HPDE6-E6E7 (cell line): ENCODE results near the gene MRM1.
"Not testable (repeated sequence)": the region's sequence is repeated elsewhere in the genome, so short reads cannot be mapped to it uniquely, and the experiment has no call there.

ENCODE experiments used
- DNase-seq: peaks from one replicate; pipeline ENCODE4 v3.0.0; 2011; ENCODE audit warnings: missing footprints; ENCODE audit errors: extremely low spot score

The MRM1 gene

DNA sequence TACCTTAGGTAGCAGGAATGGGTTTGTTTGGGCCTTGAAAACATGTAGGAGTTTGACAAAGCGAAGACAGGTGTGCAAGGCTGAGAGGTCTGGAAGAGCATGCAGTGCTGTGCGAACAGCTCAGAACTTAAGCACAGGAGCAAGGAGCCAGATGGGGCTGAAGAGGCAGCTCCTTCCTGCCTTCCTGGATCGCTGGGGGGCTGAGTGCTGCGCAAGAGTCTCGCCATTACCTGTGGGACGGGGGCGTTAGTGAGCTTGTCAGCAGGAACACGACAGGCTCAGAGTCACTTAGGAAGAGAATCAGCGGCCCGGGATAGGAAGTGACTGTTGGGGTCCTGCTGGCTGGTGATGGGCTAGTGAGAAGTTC, 464 bp upstream of the MRM1 start:
- DNase-seq = no peak

DNA sequence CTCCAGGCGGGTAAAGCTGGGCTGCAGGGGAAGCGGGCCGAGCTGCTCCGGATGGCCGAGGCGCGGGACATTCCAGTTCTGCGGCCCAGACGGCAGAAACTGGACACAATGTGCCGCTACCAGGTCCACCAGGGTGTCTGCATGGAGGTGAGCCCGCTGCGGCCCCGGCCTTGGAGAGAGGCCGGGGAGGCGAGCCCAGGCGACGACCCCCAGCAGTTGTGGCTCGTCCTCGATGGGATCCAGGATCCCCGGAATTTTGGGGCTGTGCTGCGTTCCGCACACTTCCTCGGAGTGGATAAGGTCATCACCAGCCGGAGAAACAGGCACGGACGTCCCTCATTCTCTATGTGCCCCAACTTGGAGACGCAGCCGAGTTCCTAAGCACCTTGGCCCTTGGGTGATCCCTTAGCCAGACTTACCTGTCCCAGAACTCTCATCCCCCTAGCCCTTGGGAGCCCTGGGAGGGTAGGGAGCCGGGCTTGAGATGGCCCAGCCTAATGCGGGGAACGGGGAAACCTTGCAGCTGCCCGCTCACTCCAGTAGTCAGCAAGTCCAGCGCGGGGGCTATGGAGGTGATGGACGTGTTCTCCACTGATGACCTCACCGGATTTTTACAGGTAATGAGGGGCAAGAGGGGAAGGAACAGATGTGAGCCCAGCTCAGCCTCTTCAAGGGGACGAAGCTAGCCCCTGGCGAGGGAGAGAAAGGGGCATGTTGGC, 806 bp downstream of the MRM1 start:
- DNase-seq = no peak

DNA sequence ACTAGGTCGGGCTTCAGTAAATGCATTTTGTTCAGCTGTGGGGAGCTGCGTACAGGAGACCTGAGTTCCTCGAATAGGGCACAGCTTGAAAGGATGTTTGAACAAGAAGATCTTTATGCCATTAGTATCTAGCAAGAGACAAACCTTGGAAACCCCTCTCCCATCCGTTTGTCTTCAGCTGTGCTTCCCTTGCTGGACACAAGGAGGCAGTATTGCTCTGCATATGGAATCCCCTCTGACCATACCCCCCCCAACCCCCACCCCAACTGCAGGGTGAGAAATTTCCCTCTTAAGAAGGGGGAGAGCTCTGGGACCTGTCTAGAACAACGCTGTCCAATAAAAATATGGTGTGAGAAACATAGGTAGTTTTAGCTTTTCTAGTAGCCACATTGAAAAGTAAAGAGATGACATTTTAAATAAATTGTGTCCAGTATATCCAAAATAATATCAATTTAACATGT, 1.6 kb downstream of the MRM1 start:
- peak; percentile 55 for DNase-seq

DNA sequence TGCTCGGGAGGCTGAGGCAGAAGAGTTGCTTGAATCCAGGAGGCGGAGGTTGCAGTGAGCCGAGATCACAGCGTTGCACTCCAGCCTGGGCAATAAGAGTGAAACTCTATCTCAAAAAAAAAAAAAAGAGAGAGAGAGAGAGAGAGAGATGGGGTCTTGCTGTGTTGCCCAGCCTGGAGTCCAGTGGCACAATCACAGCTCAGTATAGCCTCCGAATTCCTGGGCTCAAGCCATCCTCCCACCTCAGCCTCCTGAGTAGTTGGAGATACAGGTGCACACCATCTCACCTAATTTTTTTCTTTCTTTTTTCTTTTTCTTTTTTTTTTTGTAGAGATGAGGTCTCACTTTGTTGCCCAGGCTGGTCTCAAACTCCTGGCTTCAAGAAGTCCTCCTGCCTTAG, 3.6 kb downstream of the MRM1 start:
- not testable (repeated sequence) for DNase-seq

DNA sequence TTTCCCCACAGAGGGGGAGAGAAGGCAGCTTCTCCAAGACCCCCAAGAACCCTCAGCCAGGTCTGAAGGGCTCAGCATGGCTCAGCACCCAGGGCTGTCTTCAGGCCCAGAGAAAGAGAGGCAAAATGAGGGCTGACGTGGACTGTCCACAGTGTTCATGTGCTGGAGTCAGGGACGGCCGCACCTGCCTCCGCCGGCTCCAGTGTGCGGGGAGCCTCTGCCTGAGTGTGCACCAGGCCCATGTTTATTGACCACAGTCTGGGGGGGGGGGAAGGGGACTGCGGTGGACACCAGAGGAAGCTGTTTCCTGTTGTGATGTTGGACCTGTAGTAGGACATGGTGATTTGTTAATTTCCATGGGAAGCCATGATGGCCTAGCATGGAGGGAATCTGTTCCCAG, 6.9 kb downstream of the MRM1 start:
- DNase-seq = no peak

DNA sequence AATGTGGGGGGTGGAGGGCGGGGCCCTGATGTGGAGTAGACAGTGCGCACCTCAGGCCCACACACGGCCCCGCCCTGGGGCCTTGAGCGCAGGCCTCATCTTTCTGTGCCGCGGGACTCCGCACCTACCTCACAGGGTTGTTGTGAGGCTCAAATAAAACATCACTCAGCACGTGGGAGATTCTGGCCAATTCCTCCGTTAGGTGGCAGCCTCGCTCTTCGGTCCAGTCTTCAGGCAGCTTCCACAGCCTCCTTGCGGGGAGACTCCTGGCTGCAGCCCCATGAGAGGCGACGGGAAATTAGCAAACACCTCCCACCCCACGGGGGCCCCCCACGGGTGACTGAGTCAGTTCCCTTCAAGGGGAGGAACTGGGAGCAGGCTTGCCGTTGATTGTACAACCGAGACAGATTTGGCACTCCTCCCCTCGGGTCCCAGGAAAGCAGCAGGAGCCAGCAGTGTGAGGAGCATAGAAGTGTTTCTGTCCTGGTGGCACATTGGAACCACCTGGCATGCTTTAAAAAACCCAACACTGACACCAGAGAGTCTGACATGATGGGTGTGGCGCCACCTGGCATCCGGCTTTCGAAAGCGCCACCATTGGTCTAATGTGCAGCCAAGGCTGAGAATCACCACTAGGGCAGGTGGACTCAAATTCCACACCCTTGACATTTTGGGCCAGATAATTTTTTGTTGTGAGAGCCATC, 7.6 kb downstream of the MRM1 start:
- peak; percentile 72 for DNase-seq

DNA sequence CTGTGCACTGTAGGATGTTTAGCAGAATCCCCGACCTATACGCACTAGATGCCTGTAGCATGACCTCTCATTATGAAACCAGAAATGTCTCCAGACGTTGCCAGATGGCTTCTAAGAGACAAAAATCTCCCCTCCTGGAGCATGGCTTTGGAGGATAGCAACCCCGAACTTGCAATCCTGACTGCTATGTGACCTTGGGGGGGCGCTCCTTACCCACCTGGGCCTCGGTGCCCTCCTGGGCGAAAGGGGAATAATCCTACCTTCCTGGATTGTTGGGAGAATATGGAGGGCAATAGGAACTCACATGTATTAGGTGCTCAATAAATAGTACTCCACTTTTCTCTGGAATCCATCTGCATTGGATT, 8.1 kb downstream of the MRM1 start:
- no peak for DNase-seq

DNA sequence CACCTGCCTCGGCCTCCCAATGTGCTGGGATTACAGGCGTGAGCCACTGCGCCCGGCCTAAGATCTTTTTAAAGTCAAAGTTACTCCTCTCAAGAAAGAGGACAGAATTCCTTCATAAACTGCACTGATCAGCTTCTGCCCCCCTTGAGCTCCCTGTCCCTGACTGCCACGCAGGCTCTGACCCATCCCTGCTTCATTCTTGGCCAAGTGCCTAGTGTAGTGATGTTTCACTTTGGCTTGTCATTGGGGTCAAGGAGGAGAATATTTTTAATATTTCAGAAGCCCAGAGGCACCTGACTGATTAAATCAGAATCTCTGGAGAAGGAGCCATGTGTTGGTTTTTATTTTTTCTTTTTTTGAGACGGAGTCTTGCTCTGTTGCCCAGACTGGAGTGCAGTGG, 9.1 kb downstream of the MRM1 start:
- DNase-seq = no peak

DNA sequence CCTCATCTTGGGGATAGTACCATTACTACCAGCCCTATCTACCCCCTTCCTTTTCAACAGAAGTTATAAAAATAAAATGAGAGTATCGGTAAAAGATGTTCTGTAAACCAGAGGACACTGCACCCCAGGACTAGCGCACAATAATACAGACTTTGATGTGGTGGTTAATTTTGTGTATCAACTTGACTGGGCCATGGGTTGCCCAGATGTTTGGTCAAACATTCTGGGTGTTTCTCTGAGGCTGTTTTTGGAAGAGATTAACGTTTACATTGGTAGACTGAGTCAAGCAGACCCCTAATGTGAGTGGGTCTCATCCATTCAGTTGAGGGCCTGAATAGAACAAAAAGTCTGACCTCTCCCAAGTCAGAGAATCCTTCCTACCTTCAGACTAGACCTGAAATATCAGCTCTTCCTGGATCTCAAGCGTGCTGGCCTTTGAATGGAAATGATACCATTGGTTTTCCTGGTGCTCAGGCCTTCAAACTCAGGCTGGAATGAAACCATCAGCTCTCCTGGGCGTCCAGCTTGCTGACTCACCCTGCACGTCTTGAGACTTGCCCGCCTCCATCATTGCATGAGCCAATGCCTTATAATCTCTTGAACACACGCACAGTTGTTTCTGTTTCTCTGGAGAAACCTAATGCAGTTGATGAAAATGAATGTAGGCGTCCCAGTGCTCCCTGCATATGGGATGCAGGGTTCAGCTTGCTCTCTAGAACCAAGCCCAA, 10.1 kb downstream of the MRM1 start:
- peak; percentile 45 for DNase-seq

DNA sequence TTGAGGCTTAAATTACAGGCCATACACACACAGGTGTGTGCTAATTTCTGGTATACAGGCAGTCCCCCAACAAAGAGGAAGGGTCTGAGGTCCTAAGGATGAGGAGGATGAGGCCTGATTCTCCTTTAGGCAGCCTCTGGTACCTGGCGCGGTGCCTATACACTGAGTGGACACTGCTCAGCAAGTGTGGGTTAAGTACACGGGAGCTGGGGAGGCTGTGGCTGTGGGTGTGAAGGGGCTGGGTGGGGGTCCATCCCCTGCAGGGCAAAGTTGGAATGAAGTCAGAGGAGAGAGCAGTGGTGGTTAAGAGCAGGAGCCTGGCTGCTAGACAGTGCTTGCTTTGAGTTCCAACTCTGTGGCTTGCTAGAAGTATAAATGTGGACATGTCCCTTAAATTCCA, 10.9 kb downstream of the MRM1 start:
- no peak for DNase-seq

DNA sequence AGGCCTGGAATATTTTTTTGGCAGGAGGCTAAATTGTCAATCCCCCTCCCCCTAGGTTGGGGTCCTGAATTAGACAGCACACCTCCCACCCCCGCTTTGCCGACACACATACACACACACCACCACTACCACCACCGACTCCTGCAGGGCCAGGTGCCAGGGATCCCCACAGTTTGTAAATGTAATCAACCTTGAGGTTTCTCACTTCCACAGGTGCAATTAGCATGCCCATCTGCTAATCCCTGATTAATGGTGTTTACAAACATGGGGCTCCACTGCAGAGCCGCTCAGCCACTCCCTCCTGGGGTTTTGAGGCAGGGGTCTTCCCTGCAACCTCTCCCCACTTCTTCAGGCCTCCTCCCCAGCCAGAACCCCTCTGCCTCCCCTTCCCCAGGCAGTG, 11.8 kb downstream of the MRM1 start:
- DNase-seq = no peak

DNA sequence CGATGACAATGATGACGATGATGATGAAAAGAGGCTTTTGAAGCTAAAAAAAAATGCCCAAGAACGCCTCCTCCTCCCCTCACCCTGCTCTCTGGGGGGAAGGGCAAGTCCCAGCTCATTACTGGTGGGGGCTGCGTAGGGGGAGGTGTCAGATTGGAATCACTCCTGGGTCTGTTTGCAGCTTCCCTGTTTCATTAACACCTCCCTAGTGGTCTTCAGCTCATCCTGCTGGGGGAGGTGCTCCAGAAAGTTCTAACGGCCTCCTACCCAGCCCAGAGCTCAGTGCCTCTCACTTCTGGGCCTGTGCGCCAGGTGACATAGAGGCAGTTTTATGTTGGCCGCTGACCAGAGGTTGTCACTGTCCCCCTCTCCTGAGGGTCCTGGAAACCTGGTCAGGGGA, 12.7 kb downstream of the MRM1 start:
- no peak for DNase-seq

DNA sequence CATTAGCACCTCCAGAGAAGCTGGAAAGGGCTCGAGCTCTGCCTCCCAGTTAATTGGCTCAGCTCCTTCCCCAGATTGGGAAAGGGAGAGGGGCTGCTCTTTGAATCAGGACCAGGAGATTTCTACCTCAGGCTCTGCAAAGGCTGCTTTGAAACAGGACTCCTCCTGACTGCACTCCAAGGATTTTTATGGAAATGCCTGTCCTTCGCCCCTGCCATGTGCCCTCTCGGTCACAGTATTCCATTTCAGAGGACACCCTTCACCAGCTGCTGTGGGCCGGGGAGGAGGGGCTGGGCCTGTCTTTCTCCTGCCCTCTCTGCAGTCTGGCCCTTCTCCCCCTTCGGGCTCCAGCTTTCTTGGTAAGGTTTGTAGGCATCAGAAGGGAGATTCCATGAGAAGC, 13.6 kb downstream of the MRM1 start:
- no peak for DNase-seq

DNA sequence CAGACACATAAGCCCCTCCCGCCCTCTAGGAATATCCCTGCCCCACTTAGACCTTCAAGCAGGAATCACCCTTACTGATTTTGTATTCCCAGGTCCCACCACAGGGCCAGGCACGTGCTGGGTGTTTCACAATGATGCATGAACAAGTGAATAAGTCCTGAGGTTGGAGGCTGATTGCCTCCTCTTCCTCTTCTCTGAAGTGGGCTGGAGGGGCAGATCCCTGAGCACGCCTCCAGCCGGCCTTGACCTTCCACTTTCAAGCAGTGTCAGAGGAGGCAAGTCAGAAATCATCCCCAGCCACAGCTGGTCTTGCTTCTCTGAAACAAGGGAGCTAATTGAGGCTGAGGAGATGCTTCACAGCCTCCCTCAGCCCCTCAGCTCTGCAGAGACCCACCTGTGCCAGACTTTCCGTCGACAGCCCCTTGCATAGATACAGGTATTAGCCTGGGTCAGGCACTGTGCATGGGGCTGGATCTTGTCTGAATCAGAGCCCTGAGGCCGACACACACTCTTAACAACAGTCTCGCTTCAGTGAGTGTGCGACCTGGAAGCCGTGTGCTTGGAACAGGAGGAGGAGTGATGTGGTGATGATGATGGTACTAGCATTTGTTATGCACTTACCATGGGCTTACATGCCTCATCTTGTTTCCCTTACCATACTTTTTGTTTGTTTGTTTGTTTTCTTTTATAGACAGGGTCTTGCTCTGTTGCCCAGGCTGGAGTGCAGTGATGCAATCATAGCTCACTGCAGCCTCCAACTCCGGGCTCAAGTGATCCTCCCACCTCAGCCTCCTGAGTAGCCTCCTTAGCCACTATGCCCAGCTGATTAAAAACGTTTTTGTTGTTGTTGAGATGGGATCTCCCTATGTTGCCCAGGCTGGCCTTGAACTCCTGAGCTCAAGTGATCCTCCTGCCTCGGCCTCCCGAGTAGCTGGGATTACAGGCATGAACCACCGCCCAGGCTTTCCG, 15.0 kb downstream of the MRM1 start:
- no peak for DNase-seq

DNA sequence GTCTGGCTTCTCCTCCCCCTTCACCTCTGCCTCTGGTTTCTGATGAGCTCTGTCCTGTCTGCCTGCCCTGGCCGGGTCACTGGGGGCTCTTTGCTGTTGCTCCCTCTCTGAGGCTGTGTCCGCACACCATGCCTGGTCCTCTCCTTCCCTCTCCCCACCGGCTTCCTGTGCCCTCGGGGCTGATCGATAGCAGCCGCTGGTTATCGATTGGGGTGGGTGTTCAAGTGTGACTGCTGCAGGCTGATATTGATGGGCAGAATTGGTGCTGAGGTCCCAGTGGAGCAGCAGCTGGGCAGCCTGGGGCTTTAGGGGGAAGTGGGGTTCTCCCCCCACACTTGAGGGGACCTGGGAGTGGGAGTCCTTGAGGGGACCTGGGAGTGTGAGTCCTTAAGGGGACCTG, 16.4 kb downstream of the MRM1 start:
- no peak for DNase-seq

DNA sequence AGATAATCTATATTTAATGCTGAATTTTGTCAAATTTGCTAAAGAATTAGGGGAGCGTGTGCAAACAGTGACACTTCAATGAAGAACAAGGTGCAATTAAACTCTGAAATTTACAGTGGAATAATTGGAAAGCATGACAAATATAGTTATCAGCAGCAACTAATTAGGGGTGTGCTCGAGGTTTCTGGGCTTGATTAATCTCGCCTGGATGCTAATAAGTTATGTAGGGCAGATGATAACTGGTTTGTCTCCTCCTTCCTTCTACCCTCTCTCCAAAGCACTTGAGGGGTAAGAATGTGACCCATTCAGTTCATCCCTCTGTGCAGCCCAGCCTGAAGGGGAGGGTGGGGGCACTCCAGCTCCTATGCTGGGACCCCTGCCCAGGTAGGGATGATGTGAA, 21.9 kb downstream of the MRM1 start:
- no peak for DNase-seq

DNA sequence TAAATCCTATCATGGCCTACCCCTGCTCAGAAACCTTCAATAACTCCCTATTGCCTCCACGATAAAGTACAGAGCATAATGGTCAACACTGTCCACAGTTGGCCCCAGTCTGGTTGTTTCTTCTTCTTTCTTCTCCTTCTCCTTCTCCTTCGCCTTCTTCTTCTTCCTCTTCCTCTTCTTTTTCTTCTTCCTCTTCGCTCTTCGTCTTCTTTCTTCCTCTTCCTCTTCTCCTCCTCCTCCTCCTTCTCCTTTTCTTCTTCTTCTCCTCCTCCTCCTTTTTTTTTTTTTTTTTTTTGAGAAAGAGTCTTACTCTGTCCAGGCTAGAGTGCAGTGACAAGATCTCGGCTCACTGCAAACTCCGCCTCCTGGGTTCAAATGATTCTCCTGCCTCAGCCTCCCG, 23.8 kb downstream of the MRM1 start:
- no peak for DNase-seq

DNA sequence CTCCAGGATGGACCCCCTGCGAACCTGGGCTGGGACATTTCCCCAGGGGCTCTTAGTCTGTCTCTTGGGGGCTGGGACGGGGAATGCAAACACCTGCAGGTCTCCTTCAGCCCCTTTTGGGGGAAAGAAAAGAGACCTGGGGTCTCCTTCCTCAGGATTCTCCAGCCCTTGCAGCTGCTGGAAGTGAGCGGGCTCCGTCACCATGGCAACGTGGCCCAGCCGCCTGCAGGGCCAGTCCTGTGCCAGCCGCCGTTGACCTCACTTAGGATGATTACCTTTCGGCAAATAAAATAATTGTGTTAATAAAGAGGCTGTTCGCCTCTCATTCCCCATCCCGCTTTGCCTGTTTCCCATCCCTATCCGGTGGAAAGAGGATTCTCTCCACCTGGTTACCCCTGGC, 25.7 kb downstream of the MRM1 start:
- no peak for DNase-seq

DNA sequence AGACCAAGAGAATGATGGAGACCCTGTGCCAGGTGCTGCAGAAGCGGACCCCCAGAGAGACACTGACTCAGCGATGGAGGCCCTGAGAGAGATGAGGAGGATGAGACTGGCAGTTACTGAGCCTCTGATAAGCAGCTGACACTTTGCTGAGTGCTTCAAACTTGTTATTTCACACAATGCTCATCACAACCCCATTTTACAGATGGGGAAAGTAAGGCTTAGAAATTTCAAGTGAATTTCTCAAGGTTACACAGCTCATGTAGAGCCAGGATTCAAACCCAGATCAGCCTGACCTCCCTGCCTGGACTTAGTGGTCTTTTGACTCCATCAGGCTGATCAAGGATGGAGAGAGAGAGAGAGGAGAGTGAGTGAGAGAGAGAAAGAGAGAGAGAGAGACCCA, 27.2 kb downstream of the MRM1 start:
- no peak for DNase-seq

DNA sequence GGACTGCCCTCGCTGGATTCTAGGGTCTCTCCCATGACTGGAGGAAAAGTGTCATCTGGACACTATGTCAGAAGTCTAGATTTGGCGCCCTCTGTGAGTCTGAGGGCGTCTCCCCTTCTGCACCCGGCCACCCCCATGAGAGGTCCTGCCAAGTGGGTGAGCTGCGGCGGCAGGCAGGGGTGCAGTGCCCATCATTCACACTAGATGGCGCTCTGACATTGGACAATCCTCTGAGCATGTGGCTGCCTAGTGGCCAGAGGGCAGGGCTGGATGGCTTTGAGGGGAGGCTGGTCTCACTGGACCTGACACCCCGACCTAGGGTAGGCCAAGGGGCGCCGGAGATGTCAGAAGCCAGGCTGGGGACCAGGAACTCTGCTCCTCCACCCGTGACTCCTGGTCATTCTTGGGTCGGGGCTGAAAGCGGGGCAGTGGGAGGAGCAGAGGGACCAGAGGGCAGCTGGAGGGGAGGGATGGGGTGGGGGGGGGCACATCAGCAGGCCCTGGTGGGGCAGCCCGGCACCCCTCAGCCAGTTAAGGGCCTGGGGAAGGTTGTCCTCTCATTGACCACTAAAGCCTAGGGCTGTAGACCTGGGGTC, 28.0 kb downstream of the MRM1 start:
- DNase-seq = peak; percentile 82

DNA sequence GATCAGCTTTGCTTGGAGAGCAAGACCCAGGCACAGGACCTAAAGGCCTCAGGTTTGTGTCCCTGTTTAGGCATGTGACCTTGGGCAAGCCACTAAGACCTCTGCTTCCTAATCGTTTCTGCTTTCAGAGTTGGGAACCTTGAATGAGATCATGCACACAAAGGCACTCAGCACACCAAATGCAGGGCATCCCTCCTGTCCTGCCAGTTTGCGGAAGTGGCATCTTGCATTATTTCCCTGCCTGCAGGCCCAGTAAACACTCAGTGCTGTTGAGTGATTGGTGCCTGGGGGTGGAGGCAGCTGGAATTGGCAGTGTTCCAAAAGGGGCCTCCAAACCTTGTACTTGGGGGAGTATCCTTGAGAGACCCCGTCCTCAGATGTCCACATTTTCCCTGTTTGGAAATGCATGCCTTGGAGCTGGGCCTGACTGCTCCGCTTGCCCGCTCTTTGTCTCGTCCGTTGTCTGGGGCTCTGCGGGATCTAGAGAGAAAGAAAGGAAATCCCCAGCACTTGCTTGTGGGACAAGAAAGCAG, 28.7 kb downstream of the MRM1 start:
- DNase-seq = no peak
